Right atrium auricular region (tissue), 2 donors: Measurements from ENCODE around the gene ENPP6. TPM values are rescaled to one million over a fixed set of nuclear protein-coding genes. Genes with fewer than 3 reads are reported as not detected.

ENCODE experiments used
- DNase-seq: peaks from one replicate; pipeline ENCODE4 v3.0.0-alpha.2; 2019; ENCODE audit warnings: low spot score
- H3K27ac ChIP-seq, 2 donors: fragments of 200-600 bp; sonication (generic); 1 replicate in 1 of 2; 2 replicates in 1 of 2; pipeline ENCODE4 v1.5.1; 2016 to 2019
- H3K27me3 ChIP-seq, 2 donors: fragments of 200-600 bp; sonication (generic); one replicate each; pipeline versions ENCODE4 v1.5.1 to v1.6.0; 2017 to 2019
- H3K36me3 ChIP-seq: fragments of 200-600 bp; sonication (generic); one replicate; pipeline ENCODE4 v1.5.1; 2016
- H3K4me1 ChIP-seq, 2 donors: fragments of 200-600 bp; sonication (generic); one replicate each; pipeline versions ENCODE4 v1.5.1 to v1.6.0; 2017 to 2019
- H3K4me3 ChIP-seq, 2 donors: fragments of 200-600 bp; sonication (generic); 1 replicate in 1 of 2; 2 replicates in 1 of 2; pipeline ENCODE4 v1.5.1; 2017 to 2019; ENCODE audit warnings: mild to moderate bottlenecking in 1 of 2, moderate library complexity in 1 of 2
- H3K9me3 ChIP-seq, 2 donors: fragments of 200-600 bp; sonication (generic); one replicate each; pipeline ENCODE4 v1.5.1; 2019
- total RNA-seq, 2 donors: library from RNA; depleted of rRNA; stranded (reverse); fragments of >200 nt; gene quantifications; one replicate each; pipeline ENCODE4 v1.1.0, GENCODE V29; 2016
- TF ChIP-seq, protein P1 (sequence below), 2 donors: fragments of 200-600 bp; sonication (generic); IDR thresholded peaks; one replicate each; pipeline ENCODE4 v1.5.1; 2019; ENCODE audit warnings: antibody characterized with exemption in 2 of 2

The ENPP6 gene
- total RNA-seq, 2 donors from 2014 or later = not detected

DNA sequence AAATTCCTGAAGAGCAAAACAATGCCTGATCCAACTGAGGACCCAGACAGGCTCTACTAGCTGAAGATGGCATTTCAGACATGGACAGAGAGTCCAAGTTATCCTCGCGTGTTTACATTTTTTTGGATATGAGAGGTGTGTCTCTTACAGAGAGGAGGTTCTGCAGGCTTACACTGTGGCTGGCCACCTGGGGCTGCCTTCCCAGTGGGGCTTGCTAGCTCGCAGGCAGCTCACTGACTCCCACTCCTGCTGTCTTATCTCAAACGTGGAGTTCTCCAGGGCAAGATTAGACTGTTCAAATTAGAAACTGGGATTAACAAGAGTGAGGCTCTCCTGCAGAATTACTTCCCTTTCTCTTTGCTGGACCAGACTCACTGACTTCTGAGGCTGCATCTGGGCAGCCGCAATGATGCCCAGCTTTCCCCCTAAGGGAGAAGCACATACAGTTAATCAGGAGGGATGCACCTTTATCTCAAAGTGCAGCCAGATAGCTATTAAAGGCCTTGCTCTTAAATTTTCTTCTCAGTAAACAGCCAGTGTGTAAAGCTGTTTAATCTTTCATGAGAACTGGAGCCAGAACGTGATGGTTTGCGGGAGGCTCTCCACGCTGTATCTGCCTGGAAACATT lies 123.0 kb downstream of the ENPP6 start:
- DNase-seq = no peak
- Histone ChIP-seq H3K4me3 (no peak overlapping the region), H3K27me3 (no peaks in the 10 kb centered on the region), H3K4me1 (peaks cover 0 to 18% of the 10 kb centered on the region in 2 donors), H3K9me3 (no peaks in the 10 kb centered on the region), H3K36me3 (no peaks in the 10 kb centered on the region), H3K27ac (no peak overlapping the region)
- TF ChIP-seq, protein P1, sequence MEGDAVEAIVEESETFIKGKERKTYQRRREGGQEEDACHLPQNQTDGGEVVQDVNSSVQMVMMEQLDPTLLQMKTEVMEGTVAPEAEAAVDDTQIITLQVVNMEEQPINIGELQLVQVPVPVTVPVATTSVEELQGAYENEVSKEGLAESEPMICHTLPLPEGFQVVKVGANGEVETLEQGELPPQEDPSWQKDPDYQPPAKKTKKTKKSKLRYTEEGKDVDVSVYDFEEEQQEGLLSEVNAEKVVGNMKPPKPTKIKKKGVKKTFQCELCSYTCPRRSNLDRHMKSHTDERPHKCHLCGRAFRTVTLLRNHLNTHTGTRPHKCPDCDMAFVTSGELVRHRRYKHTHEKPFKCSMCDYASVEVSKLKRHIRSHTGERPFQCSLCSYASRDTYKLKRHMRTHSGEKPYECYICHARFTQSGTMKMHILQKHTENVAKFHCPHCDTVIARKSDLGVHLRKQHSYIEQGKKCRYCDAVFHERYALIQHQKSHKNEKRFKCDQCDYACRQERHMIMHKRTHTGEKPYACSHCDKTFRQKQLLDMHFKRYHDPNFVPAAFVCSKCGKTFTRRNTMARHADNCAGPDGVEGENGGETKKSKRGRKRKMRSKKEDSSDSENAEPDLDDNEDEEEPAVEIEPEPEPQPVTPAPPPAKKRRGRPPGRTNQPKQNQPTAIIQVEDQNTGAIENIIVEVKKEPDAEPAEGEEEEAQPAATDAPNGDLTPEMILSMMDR (IDR thresholded peaks at IDR 0.05) = no peak

DNA sequence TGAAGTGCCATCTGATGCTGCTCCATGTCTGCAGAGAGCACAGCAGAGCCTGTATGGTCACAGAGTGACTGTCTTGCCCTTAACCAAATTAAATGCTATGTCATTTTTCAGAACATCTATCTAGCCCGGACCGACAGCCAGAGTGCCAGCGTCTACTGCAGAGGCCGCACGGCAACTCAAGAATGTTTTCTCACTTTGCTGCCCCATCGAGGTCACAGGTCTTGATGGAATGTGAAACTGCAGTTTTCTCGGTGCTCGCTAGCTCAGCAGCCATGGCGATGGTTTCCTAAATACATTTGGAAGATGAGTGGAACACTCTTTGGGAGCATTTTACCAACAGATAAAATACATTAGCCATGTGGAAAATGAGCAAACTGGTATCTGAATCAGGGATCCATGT lies 125.7 kb downstream of the ENPP6 start:
- Histone ChIP-seq H3K36me3 (no peaks in the 10 kb centered on the region), H3K4me1 (peaks cover 0 to 5% of the 10 kb centered on the region in 2 donors), H3K4me3 (no peak overlapping the region), H3K27me3 (no peaks in the 10 kb centered on the region), H3K9me3 (no peaks in the 10 kb centered on the region), H3K27ac (no peak overlapping the region)
- DNase-seq = no peak
- TF ChIP-seq, protein P1 (IDR thresholded peaks at IDR 0.05) = no peak

DNA sequence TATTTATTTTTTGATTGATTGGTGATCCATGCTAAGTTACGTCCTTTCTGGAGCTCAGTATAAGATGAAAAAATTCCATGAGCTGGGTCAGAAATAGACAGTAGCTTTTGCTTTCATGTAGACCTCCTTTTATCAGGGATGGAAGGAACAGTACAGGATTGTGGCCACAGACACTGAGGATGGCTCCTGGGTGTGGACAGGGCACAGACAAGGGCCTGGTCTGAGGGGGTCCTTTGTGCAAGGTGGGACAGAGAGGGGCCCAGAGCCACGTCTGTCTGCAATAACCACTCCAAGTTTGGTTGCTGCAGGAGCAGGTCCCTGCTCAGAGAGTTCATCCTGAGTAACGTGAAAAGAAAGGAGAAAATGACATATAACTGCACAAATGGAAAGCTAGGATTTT lies 127.1 kb downstream of the ENPP6 start:
- Histone ChIP-seq H3K36me3 (no peaks in the 10 kb centered on the region), H3K9me3 (no peaks in the 10 kb centered on the region), H3K27ac (no peak overlapping the region), H3K27me3 (no peaks in the 10 kb centered on the region), H3K4me1 (no peaks in the 10 kb centered on the region), H3K4me3 (no peak overlapping the region)
- DNase-seq = no peak
- TF ChIP-seq, protein P1 (IDR thresholded peaks at IDR 0.05) = no peak

DNA sequence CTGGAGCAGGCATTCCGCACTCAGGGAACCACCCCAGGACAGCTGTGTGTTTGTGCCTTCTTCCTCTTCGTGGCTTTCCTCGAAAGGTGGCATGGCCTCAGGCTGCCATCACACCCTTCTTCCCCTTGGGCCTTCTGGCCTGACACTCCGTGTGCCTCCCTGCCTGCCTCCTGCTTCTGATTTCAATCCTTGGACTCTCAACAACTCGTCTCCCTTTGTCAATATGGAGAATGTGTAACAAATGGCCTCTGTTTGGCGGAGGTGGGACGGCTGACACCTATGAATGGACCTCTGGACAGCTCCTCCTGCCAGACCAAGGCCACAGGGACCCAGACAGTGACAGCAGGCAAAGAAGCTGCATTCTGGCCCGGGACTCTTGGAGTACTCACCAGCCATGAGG lies 137.0 kb downstream of the ENPP6 start:
- H3K4me3 ChIP-seq = no peak overlapping the region
- no peak for DNase-seq
- no peaks in the 10 kb centered on the region for H3K4me1 ChIP-seq
- H3K9me3 ChIP-seq = no peaks in the 10 kb centered on the region
- no peaks in the 10 kb centered on the region for H3K36me3 ChIP-seq
- TF ChIP-seq, protein P1 (IDR thresholded peaks at IDR 0.05) = no peak
- no peak overlapping the region for H3K27ac ChIP-seq
- H3K27me3 ChIP-seq = no peaks in the 10 kb centered on the region

DNA sequence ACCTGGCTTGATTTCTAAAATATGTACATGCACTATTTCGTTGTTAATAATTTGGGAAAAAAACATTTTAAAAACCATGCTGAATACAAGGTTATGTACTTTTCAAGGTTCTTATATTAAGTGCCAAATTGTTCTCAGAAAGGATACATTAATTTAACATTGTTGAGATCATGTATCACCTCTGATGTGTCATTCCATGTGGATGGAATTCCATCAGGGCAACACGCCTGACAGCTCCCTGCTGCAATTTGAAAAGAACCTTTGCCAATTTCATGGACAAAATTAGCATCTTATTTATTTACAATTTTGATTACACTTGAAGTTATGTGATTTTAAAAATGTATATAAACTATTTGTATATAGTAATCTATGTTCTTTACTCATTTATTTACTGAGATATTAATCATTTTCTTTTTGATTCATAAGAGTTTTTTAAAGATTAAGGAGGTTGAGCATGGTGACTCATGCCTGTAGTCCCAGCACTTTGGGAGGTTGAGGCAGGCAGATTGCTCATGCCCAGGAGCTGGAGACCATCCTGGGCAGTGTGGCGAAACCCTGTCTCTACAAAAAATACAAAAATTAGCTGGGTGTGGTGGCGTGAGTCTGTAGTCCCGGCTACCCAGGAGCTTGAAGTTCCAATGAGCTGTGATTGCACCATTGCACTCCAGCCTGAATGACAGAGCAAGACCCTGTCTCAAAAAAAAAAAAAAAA lies 142.8 kb downstream of the ENPP6 start:
- Histone ChIP-seq H3K36me3 (no peaks in the 10 kb centered on the region), H3K9me3 (peaks cover 0 to 18% of the 10 kb centered on the region in 2 donors), H3K4me3 (no peak overlapping the region), H3K27me3 (no peaks in the 10 kb centered on the region), H3K27ac (no peak overlapping the region), H3K4me1 (no peaks in the 10 kb centered on the region)
- DNase-seq = no peak
- TF ChIP-seq, protein P1 (IDR thresholded peaks at IDR 0.05) = no peak
